K562 (cell line): ENCODE results near the gene ZNF691. TPM values are rescaled to one million over a fixed set of nuclear protein-coding genes. Genes with fewer than 3 reads are reported as not detected.
A peak's percentile ranks its signal among the peaks of the same experiment; 100 is the strongest.

Source experiments
- ATAC-seq: fragments of 200-7000 bp; cut with Tn5 transposase; 3 replicates; pipeline ENCODE4 v1.9.1; 2020; ENCODE audit warnings: moderate library complexity
- BruUV-seq: library from RNA; stranded (reverse); fragments of 400-500 nt; replicated peaks from 2 replicates; lab custom pipeline; 2021; lab: Mats Ljungman, UMichigan
- CTCF ChIA-PET: fragments of 300-600 bp; formaldehyde crosslinking; extraction: SDS; loops from one replicate; lab custom pipeline; 2021; ENCODE audit warnings: low intra/inter-chr PET ratio; lab: Yijun Ruan, JAX
- POLR2A ChIA-PET: fragments of 300-600, 350-650 bp; sonication (Branson Sonifier 250); formaldehyde crosslinking; extraction: SDS; loops from one replicate; lab custom pipeline; 2021; ENCODE audit warnings: antibody characterized with exemption, inconsistent platforms; lab: Yijun Ruan, JAX
- DNase-seq, 4 experiments: peaks; one replicate each; pipeline versions ENCODE4 v3.0.0 to v3.0.0-alpha.2; 2011 to 2018; ENCODE audit warnings: low spot score in 3 of 4, mixed read lengths in 3 of 4; ENCODE audit errors: extremely low read depth in 1 of 4
- FAIRE-seq: peaks from 2 replicates; lab custom pipeline; 2011; peaks lifted over from hg19 to GRCh38; lab: Jason Lieb, UNC
- H2AFZ ChIP-seq: 2 replicates; pipeline ENCODE4 v1.6.0; 2011; ENCODE audit warnings: low read depth, low read length, control low read depth, inconsistent platforms
- H3K27ac ChIP-seq: fragments of 200-600 bp; 3 replicates; pipeline ENCODE4 v1.8.0; 2011; ENCODE audit warnings: low read depth, mild to moderate bottlenecking, control low read depth, inconsistent platforms, low read length, moderate library complexity, mixed read lengths; ENCODE audit errors: extremely low read depth
- H3K27me3 ChIP-seq, 2 experiments: fragments of 300-600 bp in 1 of 2; 2 replicates in 1 of 2; 3 replicates in 1 of 2; pipeline versions ENCODE4 v1.6.0 to v1.8.0; 2011; ENCODE audit warnings: inconsistent platforms in 2 of 2, low read length in 2 of 2, mild to moderate bottlenecking in 1 of 2, mixed read lengths in 1 of 2, moderate library complexity in 1 of 2; ENCODE audit not compliant: control insufficient read depth in 2 of 2, insufficient read depth in 2 of 2
- H3K36me3 ChIP-seq: fragments of 300-600 bp; 3 replicates; pipeline ENCODE4 v1.8.0; 2011; ENCODE audit warnings: mild to moderate bottlenecking, low read length, inconsistent platforms; ENCODE audit not compliant: control insufficient read depth, insufficient read depth
- H3K4me1 ChIP-seq, 2 experiments: fragments of 200-600 bp in 1 of 2; replicated peaks in 1 of 2; 2 replicates in 1 of 2; 3 replicates in 1 of 2; pipeline versions ENCODE4 v1.5.1 to v1.8.0; 2011; ENCODE audit warnings: inconsistent platforms in 2 of 2, low read length in 2 of 2, mild to moderate bottlenecking in 1 of 2, mixed read lengths in 1 of 2, moderate library complexity in 1 of 2; ENCODE audit not compliant: control insufficient read depth in 2 of 2, insufficient read depth in 2 of 2
- H3K4me2 ChIP-seq: 2 replicates; pipeline ENCODE4 v1.6.1; 2011; ENCODE audit warnings: low read length, control low read depth, inconsistent platforms, mixed read lengths; ENCODE audit not compliant: insufficient read depth
- H3K4me3 ChIP-seq: fragments of 200-600 bp; sonication (generic), shearing (Covaris generic); 2 replicates; pipeline ENCODE4 v1.5.1; 2016; ENCODE audit warnings: control low read depth, inconsistent platforms
- H3K79me2 ChIP-seq: fragments of 200-600 bp; 3 replicates; pipeline ENCODE4 v1.8.0; 2011; ENCODE audit warnings: low read length, inconsistent platforms; ENCODE audit not compliant: control insufficient read depth, insufficient read depth
- H3K9ac ChIP-seq, 2 experiments: 2 replicates each; pipeline versions ENCODE4 v1.6.0 to v1.6.1; 2011; ENCODE audit warnings: low read depth in 2 of 2, low read length in 2 of 2, control low read depth in 1 of 2, inconsistent platforms in 1 of 2, mild to moderate bottlenecking in 1 of 2, mixed read lengths in 1 of 2; ENCODE audit not compliant: insufficient read depth in 1 of 2
- H3K9me1 ChIP-seq: one replicate; pipeline ENCODE4 v1.6.0; 2011; ENCODE audit warnings: inconsistent platforms, mild to moderate bottlenecking, low read length, moderate library complexity; ENCODE audit not compliant: control insufficient read depth, insufficient read depth
- H3K9me3 ChIP-seq: replicated peaks from 2 replicates; pipeline ENCODE4 v1.5.1; 2011; ENCODE audit warnings: low read depth, low read length, inconsistent platforms; ENCODE audit not compliant: control insufficient read depth, insufficient read depth
- H4K20me1 ChIP-seq: replicated peaks from 2 replicates; pipeline ENCODE4 v1.6.1; 2011; ENCODE audit warnings: low read length, inconsistent platforms, mixed read lengths; ENCODE audit not compliant: control insufficient read depth, insufficient read depth
- ATF6 ChIP-seq: sonication (generic); formaldehyde crosslinking; IDR thresholded peaks from 2 replicates; pipeline ENCODE4 v1.4.0; 2020; ENCODE audit warnings: mild to moderate bottlenecking, missing genetic modification reagents
- CTCF ChIP-seq, 3 experiments: IDR thresholded peaks in 2 of 3; conservative IDR thresholded peaks in 1 of 3; 2 replicates each; pipeline ENCODE4 v1.5.1; 2011 to 2012; ENCODE audit warnings: low read length in 3 of 3, mild to moderate bottlenecking in 3 of 3, control low read depth in 2 of 3, improper control_type of control experiment in 1 of 3, inconsistent platforms in 1 of 3, low read depth in 1 of 3, mixed read lengths in 1 of 3, moderate library complexity in 1 of 3; ENCODE audit not compliant: insufficient read depth in 2 of 3
- SP2 ChIP-seq: IDR thresholded peaks from 2 replicates; pipeline ENCODE4 v1.6.1; 2011; ENCODE audit warnings: mild to moderate bottlenecking, low read depth, low read length, moderate library complexity; ENCODE audit not compliant: poor library complexity, severe bottlenecking; ENCODE audit errors: extremely low read depth
- TARDBP ChIP-seq: fragments of 450-650 bp; IDR thresholded peaks from 2 replicates; pipeline ENCODE4 v1.6.1; 2016
- WGBS: fragments of 100-300 bp; shearing (Covaris generic); methylation state at CpG from one replicate; pipeline ENCODE4 v1.1.6; 2016; ENCODE audit warnings: low coverage, mixed read lengths; ENCODE audit not compliant: insufficient coverage; ENCODE audit errors: missing lambda C conversion rate; 5-methylcytosine and 5-hydroxymethylcytosine counted together
- in situ Hi-C: fragments of 300-500 bp; cut with MboI; formaldehyde crosslinking; loops from 4 replicates; pipeline ENCODE4 v1.15.0; 2018; ENCODE audit warnings: inconsistent platforms, mixed read lengths
- intact Hi-C: fragments of 100-400 bp; cut with micrococcal nuclease; formaldehyde crosslinking; loops from 2 replicates; pipeline ENCODE4 v1.14.2; 2022
- polyA plus RNA-seq, 8 experiments: library from polyadenylated mRNA; depleted of rRNA in 4 of 8; stranded (reverse) in 5 of 8; unstranded in 3 of 8; fragments of >200 nt; fragmentation: Nextera tagmentation in 2 of 8; fragmentation: Illumina TruSeq in 1 of 8; extraction: Ambion mirVana in 2 of 8; extraction: Trizol in 1 of 8; gene quantifications; 2 replicates each; pipeline versions ENCODE4 v1.2.1 to v1.2.3, GENCODE V29; 2011 to 2014; ENCODE audit warnings: inconsistent platforms in 1 of 8, missing spikeins in 1 of 8
- total RNA-seq, 7 experiments: library from RNA; depleted of rRNA in 6 of 7; stranded (reverse); fragments of >200 nt in 6 of 7; fragmentation: Illumina TruSeq in 2 of 7; extraction: Trizol in 2 of 7; gene quantifications; 2 replicates each; pipeline versions ENCODE4 v1.2.1 to v1.2.3, GENCODE V29; 2011 to 2021; ENCODE audit warnings: low replicate concordance in 1 of 7

ZNF691 gene
- total and polyA plus RNA-seq, 9 of the 15 experiments (the other 6 are each of a cell fraction or from before 2014, with no cell fraction given): 10.7 to 30.4 (median 14.8) TPM

- no peak for FAIRE-seq
- Histone ChIP-seq H3K9me1 (peaks cover 11% of the 10 kb centered on the region), H4K20me1 (peaks cover 6% of the 10 kb centered on the region), H3K4me1 (peaks cover 33 to 41% of the 10 kb centered on the region in 2 experiments; a peak in 4 of 5 replicates), H3K27me3 (no peaks in the 10 kb centered on the region), H3K9me3 (no peaks in the 10 kb centered on the region), H3K9ac (peak overlapping the region in 1 of 2 experiments; percentile 53; a peak in 1 of 4 replicates), H3K4me3 (no peak overlapping the region), H3K79me2 (peaks cover 71% of the 10 kb centered on the region), H3K4me2 (peak overlapping the region; percentile 21; the same call in 1 of the 2 replicates), H2AFZ (no peak overlapping the region), H3K27ac (peak overlapping the region; percentile 27; the same call in 1 of the 3 replicates), H3K36me3 (peaks cover 58% of the 10 kb centered on the region)
- intact Hi-C loops (no loop called here), in situ Hi-C loops (no loop called here)
- ChIA-PET POLR2A (interaction anchor here (0.7 to 10.7 kb wide), 8 partner anchors 10 to 124 kb away, joined by 3 to 94 read pairs (median 4); partner anchors contain the start of genes C1orf50, P3H1 and ZNF691), CTCF (no interaction called here)
- 91% methylated on average over 16 of the region's 17 CpGs for WGBS
- TF ChIP-seq ATF6 (CRISPR knock-in tag) (no peak), TARDBP (no peak), SP2 (no peak), CTCF (IDR thresholded peaks at IDR 0.05 in 2 of 3, conservative IDR thresholded peaks at IDR 0.05 in 1 of 3; ENCODE audit: insufficient read depth in 2 of 3, low read depth in 1 of 3, low read length in 3 of 3) (peak in 2 of 3 experiments; percentile 13 to 20; a peak in 1 of 6 replicates)
- ATAC-seq: no peak
- no peak for DNase-seq
- BruUV-seq: no TSS peak
These were observed 15.8 kb upstream of the ZNF691 start for GRCh38 chr1:42830631-42831030.
